ENCODE results near the gene PROM1.
A peak's percentile ranks its signal among the peaks of the same experiment; 100 is the strongest.

The PROM1 gene

DNA sequence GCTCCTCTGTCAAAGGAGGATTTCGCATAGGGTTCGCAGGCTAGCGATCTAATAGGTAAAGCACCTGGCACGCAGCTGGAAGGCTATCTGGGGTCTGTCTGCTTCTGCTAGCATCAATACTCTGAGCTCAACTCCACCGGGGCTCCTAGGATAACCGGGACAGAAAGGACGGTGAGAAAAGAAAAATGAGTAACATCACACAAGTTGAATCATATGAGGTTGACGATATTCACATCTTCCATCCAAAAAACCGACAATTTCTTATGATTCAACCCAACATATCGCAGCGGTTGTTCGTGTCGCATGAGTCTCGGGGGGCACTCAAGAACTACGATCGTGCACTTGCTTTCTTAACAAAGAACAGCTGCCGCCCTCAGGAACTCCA, 1.8 kb downstream of the PROM1 start:
- Histone ChIP-seq H3K4me3 (ENCODE audit: low read depth, low read length) (peak overlapping the region; percentile 82), H3K36me3 (peaks cover 47% of the 10 kb centered on the region), H3K27me3 (ENCODE audit: insufficient read depth, low read depth, severe bottlenecking) (no peaks in the 10 kb centered on the region), H3K27ac (peak overlapping the region; percentile 94), H3K9me3 (ENCODE audit: severe bottlenecking) (no peaks in the 10 kb centered on the region)
- no peak for TF ChIP-seq CTCF (IDR thresholded peaks at IDR 0.05; ENCODE audit: low read depth, low read length)
- no peak for DNase-seq

DNA sequence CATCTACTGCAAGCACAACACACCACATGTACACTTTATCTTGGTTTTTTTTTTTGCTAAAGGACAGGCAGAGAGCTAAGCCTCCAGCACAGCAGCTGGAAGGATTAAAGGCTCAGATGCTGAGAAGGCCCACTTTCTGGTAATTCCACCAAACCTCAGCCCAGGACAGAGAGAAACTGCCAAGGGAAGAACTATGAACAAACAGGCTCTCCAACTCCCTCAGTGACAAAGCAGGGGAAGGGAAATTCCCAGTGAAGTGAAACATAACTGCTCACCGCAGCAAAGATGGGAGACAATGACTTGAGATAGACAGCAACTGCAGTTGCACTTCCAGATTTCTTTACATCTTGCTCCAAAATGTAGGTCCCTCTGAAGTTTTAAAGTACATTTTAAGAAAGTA, 4.8 kb downstream of the PROM1 start:
- Histone ChIP-seq H3K9me3 (ENCODE audit: severe bottlenecking) (no peaks in the 10 kb centered on the region), H3K27me3 (ENCODE audit: insufficient read depth, low read depth, severe bottlenecking) (no peaks in the 10 kb centered on the region), H3K27ac (peak overlapping the region; percentile 94), H3K36me3 (peaks cover 72% of the 10 kb centered on the region), H3K4me3 (ENCODE audit: low read depth, low read length) (peak overlapping the region; percentile 26)
- DNase-seq = peak; percentile 80
- no peak for TF ChIP-seq CTCF (IDR thresholded peaks at IDR 0.05; ENCODE audit: low read depth, low read length)

DNA sequence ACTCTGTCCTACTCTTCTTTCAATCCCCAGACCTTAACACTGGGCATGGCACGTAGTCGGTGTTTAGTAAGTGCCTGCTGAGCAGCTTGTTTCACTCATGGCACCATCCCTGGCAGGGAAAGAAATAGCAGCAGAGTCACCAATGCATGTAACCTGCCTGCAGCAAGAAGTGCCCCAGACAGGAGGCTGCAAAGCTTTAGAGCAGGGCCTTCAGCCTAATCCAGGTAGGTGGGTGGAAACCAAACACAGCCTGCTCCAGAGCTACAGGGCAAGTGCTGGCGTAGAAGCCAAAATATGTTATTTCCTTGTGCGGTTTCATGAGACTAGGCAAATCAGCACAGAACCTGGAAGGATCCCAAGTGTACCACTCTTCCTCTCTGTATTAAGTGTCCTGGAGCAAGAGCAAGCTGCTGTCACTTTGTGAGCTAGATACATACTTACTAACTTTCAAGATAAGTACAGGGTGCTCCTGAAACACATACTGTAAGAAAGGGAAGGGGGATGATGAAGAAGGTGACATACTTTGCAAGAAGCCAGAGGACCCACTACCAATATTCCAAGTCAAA, 5.5 kb downstream of the PROM1 start:
- H3K36me3 ChIP-seq = peaks cover 77% of the 10 kb centered on the region
- H3K27me3 ChIP-seq (ENCODE audit: insufficient read depth, low read depth, severe bottlenecking) = no peaks in the 10 kb centered on the region
- no peaks in the 10 kb centered on the region for H3K9me3 ChIP-seq (ENCODE audit: severe bottlenecking)
- peak overlapping the region; percentile 94 for H3K27ac ChIP-seq
- peak; percentile 11; the same call in 1 of the 2 replicates for TF ChIP-seq CTCF (IDR thresholded peaks at IDR 0.05; ENCODE audit: low read depth, low read length)
- H3K4me3 ChIP-seq (ENCODE audit: low read depth, low read length) = no peak overlapping the region
- DNase-seq = peak; percentile 56

GRCh38 chr4:16077786-16078185, 6.0 kb downstream of the PROM1 start:
- Histone ChIP-seq H3K27me3 (ENCODE audit: insufficient read depth, low read depth, severe bottlenecking) (no peaks in the 10 kb centered on the region), H3K36me3 (peaks cover 80% of the 10 kb centered on the region), H3K4me3 (ENCODE audit: low read depth, low read length) (no peak overlapping the region), H3K27ac (peak overlapping the region; percentile 94), H3K9me3 (ENCODE audit: severe bottlenecking) (no peaks in the 10 kb centered on the region)
- TF ChIP-seq CTCF (IDR thresholded peaks at IDR 0.05; ENCODE audit: low read depth, low read length) = no peak
- peak; percentile 85 for DNase-seq

DNA sequence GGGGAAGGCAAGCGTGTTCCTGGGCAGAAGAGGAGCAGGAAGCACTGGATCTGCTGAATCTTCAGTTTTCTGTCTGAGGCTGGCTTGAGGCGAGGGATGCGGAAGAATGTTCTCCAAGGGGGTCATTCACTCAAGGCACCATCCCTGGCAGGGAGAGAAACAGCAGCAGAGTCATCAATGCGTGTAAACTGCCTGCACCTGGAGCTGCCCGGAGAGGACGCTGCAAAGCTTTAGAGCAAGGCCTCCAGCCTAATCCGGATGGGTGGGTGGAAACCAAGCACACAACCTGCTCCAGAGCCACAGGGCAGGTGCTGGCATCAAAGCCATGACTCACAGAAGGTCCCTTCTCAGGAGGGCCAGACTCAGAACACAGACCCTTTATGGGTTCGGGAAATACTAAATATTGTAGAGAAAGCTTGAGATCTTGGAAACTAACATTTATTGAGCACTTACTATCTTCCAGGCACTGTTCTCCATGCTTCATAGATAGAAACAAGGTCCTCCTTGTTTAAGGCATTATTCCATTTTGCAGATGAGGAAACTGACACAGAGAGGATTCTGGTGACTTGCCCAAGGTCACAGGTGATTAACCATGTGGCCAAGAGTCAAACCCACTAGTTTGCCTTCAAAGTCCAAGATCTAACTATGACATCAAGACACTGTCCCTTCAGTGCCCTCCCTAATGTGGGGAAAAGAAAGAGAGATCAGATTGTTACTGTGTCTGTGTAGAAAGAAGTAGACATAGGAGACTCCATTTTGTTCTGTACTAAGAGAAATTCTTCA, 7.7 kb downstream of the PROM1 start:
- peak; percentile 59 for DNase-seq
- TF ChIP-seq CTCF (IDR thresholded peaks at IDR 0.05; ENCODE audit: low read depth, low read length) = peak; percentile 44; the same call in 1 of the 2 replicates
- H3K27ac ChIP-seq = peak overlapping the region; percentile 94
- no peak overlapping the region for H3K4me3 ChIP-seq (ENCODE audit: low read depth, low read length)
- peaks cover 78% of the 10 kb centered on the region for H3K36me3 ChIP-seq
- H3K9me3 ChIP-seq (ENCODE audit: severe bottlenecking) = no peaks in the 10 kb centered on the region
- no peaks in the 10 kb centered on the region for H3K27me3 ChIP-seq (ENCODE audit: insufficient read depth, low read depth, severe bottlenecking)
